GM18870 (cell line): ENCODE data around the gene PHF21A.
A peak's percentile ranks its signal among the peaks of the same experiment; 100 is the strongest.
"Not testable (repeated sequence)": the region's sequence is repeated elsewhere in the genome, so short reads cannot be mapped to it uniquely, and the experiment has no call there.

Source experiments
- ATAC-seq: cut with Tn5 transposase; IDR thresholded peaks from one replicate; pipeline ENCODE4 v1.9.1; 2021; ENCODE audit warnings: moderate library complexity; ENCODE audit not compliant: unreplicated experiment

Gene PHF21A

DNA sequence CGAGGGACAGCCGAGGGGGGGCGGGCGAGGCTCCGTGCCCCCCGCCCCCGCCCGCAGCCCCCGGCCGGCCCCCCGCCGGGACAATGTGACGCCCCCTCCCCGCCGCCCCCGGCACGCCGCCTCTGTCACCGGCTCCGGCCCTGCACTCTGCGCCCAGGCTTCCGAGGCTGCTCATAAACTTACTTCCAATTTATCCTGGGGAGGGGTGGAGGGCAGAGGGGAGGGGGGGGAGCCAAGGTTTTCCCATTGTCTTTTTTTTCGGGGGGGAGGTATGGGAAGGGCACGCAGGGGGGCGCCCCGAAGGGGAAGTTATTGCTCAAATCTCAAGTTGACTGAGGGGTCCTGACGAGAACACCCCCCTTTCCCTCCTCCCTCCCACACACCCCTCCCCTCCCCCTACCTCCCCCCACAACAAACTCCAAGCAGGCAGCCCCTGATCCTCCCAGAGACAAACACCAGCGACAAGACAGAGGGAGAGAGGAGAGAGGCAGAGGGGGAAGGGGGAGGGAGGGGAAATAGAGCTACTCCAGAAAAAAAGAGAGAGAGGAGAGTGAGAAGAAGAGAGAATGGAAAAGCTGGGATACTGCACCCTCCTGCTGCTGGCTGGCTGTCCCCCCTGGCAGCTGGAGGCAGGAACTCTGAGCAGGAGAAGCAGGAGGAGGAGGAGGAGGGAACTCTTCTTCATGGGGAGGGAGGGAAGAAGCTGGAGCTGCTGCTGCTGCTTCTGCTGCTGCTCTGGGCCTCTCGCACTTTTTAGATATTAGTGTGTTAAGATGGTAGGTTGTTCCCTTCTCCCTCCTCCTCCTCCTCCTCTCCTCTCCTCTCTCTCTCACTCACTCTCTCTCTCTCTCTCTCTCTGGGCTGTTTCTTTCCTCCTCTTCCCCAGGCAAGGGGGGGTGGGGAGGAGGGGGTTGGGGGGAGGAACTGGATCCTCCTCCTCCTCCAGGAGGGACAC is 631 bp downstream of the PHF21A start:
- ATAC-seq, result no peak

DNA sequence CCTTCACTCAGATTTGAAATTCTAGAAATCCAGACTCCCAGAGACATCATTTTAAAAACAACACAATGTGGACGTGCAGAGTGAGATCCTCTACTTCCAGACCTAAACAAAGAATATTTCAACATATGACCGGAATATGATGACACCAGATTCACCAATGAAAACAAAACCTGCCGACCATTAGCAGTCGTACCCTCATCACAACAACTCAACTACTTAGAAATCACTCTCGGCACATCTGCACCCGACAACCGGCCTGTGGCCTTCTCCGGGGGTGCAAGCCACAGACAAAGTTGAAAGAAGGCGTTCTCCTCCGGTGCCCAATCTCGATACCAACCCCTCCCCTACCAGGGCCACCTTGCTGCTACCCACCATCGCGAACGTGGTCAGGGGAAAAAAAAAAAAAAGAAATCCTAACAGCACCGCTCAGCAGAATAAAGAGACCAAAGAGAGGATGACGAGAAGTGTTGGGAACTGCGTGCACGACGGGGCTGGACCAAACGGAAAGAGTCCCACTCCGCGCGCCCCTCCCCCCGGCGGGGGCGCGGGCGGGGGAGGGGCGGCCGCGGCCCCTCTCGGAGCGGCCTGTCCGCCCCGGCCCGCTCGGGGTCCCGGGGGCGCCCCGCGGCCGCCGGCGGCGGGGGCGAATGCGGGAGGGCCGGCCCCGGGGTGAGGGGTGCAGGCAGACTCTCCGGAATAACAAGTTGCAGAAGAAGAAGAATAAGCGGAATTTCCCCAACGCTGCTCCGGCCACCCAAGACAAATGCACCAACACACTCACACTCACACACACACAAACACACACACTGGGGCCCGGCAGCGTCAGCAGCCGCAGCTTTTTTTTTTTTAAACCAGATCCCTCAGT is 1.7 kb downstream of the PHF21A start:
- ATAC-seq, result peak; percentile 42

DNA sequence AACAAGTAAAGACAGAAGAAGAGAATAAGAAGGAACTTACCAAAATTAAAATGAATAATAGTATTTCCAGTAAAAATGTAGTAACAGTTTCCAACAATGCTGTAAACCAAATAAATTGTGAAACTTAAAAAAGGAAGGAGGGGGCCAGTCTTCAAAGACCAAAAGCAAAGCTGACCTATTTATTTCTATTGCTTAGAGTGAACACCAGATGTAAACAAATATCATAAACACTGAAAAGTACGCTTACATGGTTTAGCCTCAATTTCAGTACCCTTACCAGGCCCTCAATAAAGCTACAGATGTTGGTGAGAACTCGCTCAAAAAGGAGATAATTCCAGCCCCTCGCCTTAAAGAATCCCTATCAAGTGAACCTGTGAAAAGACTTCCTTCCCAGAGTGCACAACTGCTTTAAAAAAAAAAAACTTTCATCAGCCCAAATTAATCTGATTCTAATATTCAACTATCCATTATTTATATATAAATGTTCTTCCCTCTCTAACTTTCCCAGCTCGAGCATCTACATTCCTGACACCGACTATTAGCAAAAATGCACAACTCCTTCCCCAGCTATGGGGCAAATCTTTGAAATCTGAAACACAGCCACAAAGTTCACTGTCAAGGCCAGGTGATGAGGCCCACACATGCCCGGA is 2.4 kb downstream of the PHF21A start:
- no peak for ATAC-seq

DNA sequence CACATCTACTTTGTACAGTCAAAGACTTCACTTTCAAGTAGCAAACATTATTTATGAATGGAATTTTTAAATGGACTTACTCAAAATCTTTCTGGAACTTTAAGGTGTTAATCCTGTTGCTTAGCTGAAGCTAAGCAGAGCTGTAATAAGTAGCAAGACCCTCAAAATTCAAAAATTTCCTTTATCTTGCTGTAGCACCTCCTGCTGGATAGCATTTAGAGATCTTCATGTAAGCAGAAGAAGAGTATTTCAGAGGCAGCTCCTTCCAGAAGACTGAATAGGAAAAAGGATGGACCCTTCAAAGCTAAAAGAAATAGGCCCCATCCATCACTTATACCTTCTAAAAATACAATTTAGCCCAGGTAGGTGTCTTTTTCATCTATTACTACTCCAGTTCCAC is 3.4 kb downstream of the PHF21A start:
- no peak for ATAC-seq

DNA sequence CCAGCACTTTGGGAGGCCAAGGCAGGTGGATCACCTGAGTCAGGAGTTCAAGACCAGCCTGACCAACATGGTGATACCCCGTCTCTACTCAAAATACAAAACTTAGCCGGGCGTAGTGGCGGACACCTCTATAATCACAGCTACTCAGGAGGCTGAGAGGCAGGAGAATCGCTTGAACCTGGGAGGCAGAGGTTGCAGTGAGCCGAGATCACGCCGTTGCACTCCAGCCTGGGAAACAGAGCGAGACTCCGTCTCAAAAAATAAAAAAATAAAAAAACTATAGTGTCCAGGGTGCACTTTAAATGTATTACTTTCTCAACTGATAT is 4.6 kb downstream of the PHF21A start:
- ATAC-seq, result not testable (repeated sequence)

DNA sequence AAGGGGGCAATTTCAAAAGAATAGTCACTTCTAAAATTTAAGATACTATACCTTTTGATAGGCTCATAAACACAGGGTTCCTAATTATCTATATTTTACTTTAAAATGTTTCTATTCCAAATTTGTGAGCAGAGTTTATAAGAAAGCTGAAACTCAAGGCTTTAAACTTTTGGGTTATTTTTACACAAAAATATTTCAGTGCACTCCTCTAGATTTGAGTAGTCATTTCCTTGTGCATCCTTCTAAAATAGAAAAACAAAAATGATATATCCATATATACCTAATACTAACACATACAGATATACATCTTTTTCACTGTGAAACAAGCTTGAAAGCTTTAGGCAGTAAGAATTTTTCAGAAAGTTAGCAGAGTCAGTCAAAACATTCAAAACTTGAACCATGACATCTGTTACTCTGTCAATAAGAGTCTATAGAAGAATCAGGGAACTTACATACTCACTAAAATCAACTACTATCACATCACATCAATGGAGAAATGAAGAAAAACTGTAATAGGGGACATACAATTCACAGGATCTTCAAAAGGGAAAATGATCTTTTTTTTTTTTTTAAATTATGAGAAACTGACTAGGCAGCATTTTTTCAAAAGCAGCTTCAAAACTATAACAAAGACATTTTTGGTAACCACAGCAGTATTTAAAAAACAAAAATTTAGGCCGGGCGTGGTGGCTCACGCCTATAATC is 5.1 kb downstream of the PHF21A start:
- ATAC-seq, result no peak

DNA sequence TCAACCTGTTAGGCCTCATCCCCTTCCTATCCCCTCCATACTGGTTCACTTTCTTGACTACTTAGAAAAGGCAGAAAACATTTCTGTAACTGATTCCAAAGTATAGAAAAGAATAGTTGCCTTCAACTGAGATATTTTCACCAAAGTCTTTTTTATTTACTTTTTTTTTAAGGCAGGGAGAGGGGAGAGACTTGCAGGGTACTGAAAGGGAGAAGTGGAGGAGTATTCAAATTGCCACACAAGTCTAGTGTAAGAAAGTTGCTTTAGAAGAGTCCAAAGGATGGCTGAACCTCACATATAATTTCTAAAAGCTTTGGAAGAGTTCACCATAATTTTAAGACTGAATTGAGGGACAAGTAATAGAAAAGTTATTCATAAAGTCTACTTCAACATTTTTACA is 6.3 kb downstream of the PHF21A start:
- no peak for ATAC-seq

DNA sequence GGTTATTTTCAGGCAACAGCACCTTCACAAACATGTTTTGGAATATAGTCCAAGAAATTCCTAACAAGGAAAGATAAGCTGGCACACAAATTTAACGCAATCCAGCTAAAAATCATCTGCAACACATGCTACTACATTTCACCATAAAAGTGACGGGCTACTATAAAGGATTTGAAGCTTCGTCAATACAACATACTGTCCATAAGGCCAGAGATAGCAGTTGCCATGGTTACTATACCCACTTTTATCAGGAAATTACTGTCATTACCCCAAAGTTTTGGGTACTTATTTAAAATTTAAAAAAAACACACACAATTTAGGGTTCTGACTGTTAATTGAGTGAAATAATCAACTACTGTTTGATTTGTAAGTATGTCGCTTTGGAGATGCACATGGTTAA is 6.9 kb downstream of the PHF21A start:
- ATAC-seq, result no peak

DNA sequence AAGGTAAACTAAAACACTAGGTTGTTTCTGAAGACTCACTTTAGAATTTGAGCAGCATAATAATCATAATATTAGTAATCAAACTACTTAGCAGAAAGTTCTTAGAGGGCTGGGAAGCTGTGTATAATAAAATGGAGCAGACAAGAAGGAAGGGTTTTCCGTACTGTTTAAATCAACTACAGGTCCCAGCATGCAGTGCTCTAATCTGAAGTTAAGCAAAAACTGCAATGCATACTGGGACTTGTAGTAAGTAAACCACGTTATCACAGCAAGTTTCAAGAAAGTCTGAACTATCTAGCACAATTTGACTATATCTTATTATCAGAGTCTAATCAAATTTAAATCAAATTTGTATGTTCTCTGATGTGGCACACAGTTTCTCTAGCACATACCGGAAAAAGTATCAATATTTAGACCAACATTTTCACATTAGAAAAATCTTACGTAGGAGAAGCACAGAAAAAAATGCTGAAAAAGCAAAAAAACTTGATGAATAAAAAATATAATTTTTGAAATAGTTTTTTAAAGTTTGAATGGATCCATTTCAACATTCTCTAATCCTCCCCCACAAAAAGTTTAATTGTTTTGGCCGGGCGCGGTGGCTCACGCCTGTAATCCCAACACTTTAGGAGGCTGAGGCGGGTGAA is 8.2 kb downstream of the PHF21A start:
- ATAC-seq, result no peak

DNA sequence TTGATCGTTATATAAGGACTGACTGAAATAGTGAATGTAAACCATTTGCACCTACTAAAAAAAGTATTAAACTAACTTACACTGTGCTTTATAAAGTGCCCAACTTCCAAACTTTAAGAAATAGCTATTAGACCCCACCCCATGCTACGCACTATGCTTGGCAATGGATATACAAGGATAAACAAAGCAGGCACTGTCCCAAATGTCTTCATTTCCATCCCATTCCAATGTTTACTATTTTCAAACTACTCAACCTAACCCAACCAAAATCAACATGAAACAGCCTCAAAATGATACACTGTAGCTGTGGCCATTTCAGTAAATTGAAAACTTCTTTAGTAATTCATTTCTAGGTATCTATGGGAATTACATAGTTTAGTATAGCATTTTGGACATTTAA is 12.5 kb downstream of the PHF21A start:
- ATAC-seq, result no peak

DNA sequence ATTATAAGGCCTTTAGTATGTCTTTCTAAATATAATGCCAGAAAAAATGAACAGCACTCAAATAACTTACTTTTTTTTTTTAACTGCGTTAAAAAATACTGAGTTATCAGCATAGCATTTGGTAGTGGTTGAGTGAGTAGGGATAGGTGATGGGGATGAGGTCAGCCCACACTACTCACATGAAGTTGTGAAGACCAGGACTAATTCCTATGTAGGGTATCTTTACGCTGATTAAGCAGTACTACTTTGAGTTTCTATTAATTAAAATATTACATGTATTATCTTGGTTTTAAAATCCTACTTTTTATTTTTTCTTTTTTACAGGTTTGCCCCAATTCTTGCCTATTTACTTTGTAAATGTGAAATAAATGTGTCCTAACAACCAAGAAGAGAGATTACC is 13.5 kb downstream of the PHF21A start:
- no peak for ATAC-seq

DNA sequence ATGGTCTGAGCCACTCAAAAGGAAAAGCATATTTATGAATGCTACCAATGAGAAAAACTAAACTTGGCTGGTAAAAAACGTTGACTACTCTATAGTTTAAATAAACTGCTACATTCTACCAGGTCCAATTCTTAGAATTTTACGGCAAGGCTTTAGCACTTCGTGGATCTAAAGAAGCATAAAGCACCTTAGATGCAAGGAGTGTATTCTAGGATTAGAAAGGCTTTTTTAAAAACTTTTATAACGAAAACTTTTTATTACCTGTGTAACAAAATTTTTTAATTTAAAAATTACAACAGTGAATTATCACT is 13.9 kb downstream of the PHF21A start:
- ATAC-seq, result no peak

DNA sequence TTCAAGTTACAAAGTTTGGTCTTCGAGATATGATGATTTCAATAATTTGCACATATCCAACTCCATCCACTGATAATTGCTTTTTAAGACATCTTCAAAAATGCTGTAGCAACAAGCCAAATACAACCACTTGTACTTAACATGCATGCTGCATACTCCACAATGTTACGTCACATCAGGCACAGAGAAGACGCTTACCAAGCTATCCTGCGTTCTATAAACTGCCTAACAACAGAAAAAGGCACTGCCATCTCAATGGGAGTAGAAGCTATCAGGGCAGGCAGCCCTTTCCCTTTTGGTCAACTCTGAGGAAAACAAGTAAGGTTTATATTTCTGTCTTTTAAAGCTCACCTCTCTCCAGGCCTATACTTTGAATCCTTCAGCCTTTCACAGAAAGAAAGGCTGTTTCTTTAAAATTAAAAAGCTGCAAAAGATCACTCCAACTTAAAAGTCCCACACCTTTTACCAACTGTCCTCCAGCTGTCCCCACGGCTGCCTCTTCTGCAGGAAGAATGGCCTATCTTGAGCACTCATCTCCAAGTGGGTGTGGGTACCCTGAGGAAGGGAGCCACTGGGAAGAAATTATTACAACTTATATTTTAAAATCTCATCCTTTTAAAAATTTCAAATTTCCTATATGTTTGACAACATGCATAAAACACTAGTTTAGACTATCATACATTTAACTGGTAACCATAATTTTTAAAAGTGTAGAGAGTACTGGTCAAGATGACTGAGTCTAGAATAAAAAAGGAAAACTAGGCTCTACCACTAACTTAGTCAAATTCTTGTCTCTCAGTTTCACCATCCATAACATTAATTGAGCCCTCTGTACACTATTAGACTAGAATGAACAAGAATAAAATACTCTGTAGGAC is 14.5 kb downstream of the PHF21A start:
- no peak for ATAC-seq

DNA sequence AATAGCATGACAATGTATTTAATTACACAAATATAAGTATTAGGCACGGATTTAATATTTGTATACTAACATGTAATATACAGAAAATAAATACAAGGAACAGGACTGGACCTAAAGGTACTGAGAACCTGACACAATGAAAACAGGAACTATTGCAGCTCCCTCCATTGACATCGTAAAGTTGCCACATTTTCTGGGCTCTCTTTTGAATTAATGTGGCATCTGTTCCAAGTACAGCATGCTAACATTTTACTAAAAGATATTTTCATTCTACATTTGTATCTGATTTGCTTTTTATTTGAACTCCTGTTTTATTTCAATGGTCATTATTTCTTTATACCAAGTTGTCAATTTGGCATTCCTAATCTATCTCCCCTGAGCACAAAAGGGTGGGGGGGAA is 15.3 kb downstream of the PHF21A start:
- no peak for ATAC-seq

DNA sequence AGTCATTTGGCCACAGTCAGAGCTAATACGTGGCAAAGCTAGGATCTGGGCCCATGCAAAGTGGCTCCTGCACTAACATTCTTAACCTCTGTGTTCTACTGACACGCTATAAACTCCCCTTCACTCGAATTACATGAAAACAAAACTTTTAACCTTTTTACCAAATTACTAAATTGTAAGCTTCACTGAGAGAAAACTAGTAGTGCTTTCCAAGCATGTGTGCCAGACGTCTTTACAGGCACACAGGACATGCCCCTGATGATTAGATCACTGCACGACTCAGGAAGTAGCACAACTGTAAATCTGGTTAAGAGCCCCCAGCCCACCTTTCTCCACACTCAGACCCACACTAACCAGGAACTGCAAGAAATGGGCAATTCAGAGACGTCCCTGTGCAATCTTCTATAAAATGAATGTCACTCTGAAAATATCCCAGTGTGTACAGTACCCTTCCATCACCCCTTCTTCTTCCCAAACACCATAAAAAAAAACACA is 16.1 kb downstream of the PHF21A start:
- ATAC-seq, result no peak

DNA sequence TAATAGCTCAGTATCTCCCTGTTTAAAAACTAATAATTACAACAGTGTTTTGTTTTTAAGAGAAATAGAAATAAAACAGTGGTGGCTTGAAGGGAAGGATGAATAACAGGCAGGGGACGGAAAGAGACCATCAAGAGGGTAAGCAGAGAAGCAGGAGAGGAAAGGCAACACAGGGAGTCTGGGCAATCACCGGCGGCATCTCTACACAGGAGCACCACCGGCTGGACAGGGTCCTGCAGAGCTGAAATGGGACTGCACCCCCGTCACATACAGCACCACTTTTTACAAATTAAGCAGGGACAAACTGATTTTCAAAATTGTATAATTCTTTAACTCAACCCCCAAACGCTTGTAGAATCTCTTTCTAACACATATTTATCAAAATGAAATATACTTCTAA is 18.4 kb downstream of the PHF21A start:
- ATAC-seq, result no peak

DNA sequence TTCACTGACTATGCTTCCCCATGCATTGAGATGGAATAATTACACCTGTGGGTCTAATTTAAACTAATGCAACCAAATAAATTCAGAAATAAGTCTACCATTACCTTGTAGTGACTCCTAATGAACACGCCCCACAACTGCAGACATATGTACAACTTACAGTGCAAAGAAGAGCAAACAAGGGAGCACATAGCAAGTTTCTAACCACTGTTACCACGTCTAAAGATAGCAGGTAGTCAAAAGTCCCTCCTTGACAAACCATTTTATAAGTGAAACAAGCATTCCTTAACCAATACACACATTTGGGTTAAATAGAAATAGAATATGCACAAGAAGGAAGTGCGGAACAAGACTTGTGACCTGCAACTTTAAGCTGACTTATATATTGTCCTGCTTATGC is 20.6 kb downstream of the PHF21A start:
- peak; percentile 80 for ATAC-seq

DNA sequence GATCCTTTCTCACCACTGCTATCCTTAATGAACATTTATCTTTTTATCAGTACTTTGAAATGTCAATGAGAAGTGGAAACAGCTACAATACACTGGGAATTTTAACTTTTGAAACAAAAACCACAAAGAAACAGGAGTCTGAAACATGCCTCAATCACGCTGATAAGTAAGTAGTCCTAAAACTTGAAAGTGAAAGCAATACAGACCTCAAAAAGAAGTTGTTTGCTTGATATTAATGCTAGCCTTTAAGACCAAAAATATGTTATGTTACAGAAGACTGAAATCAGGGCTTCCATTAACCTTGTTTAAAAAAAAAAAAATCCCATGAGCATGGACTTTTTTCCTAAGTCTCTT is 21.3 kb downstream of the PHF21A start:
- no peak for ATAC-seq

DNA sequence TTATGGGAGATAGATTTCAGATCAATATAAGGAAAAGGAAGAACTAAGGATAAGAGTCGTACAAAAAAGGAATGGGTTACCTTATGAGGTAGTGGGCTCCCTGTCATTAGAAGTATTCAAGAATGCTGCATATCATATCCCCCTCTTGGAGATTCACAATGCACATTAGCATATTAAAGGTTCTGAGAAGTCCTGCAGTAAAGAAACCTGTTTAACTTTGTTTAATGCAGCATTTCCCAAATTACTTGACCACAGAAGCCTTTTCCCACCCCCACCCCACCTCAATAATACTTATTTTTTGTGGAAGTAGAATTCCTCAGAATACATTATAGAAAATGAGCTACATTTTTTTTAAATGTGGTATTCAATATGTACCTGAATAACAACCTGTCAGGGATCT is 30.9 kb downstream of the PHF21A start:
- ATAC-seq, result no peak

DNA sequence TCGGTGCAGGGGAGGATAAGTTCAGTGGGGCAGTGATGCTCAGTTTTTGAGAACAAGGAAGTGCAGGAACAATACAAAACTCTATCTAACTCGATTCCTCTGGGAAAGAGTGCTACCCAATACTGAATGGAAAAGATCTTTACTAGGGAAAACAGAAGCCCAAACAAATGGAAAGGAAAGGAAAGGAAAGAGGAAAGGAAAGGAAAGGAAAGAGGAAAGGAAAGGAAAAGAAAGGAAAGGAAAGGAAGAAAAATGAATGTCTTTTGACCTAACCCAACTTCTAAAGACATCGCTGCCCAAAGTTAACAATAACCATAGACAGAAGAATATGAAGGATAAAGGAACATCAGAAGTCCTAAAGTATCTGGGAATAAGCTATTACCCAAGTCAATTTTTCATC is 41.6 kb downstream of the PHF21A start:
- ATAC-seq, result no peak
